Ishikawa (cell line): Measurements from ENCODE around the gene ORMDL3.

Experiments
- CEBPB ChIP-seq: IDR thresholded peaks from 2 replicates; pipeline ENCODE4 v1.6.1; 2012
- CREB1 ChIP-seq: IDR thresholded peaks from 2 replicates; pipeline ENCODE4 v1.6.1; 2012; ENCODE audit warnings: low read depth
- EGR1 ChIP-seq: IDR thresholded peaks from 2 replicates; pipeline ENCODE4 v1.6.1; 2012
- EP300 ChIP-seq: IDR thresholded peaks from 2 replicates; pipeline ENCODE4 v1.6.1; 2012; ENCODE audit warnings: borderline replicate concordance
- FOXM1 ChIP-seq: IDR thresholded peaks from 2 replicates; pipeline ENCODE4 v1.6.1; 2012; ENCODE audit warnings: low read depth, borderline replicate concordance
- NFIC ChIP-seq: IDR thresholded peaks from 2 replicates; pipeline ENCODE4 v1.6.1; 2012
- RAD21 ChIP-seq: IDR thresholded peaks from 2 replicates; pipeline ENCODE4 v1.6.1; 2012; ENCODE audit warnings: low read depth
- TAF1 ChIP-seq: IDR thresholded peaks from 2 replicates; pipeline ENCODE4 v1.6.1; 2012; ENCODE audit warnings: low read depth, mild to moderate bottlenecking
- TCF12 ChIP-seq: IDR thresholded peaks from 2 replicates; pipeline ENCODE4 v1.6.1; 2012; ENCODE audit warnings: low read depth
- TEAD4 ChIP-seq: IDR thresholded peaks from 2 replicates; pipeline ENCODE4 v1.6.1; 2012
- YY1 ChIP-seq: IDR thresholded peaks from 2 replicates; pipeline ENCODE4 v1.6.1; 2012; ENCODE audit warnings: low read depth
- ZBTB7A ChIP-seq: IDR thresholded peaks from 2 replicates; pipeline ENCODE4 v1.6.1; 2012; ENCODE audit warnings: low read depth
- TF ChIP-seq, protein P1 (sequence below): IDR thresholded peaks from 2 replicates; pipeline ENCODE4 v1.6.1; 2012; ENCODE audit warnings: low read depth, mild to moderate bottlenecking
- TF ChIP-seq, protein P2 (sequence below): IDR thresholded peaks from 2 replicates; pipeline ENCODE4 v1.6.1; 2012
- TF ChIP-seq, protein P3 (sequence below): IDR thresholded peaks from 2 replicates; pipeline ENCODE4 v1.6.1; 2012

ORMDL3 gene

DNA sequence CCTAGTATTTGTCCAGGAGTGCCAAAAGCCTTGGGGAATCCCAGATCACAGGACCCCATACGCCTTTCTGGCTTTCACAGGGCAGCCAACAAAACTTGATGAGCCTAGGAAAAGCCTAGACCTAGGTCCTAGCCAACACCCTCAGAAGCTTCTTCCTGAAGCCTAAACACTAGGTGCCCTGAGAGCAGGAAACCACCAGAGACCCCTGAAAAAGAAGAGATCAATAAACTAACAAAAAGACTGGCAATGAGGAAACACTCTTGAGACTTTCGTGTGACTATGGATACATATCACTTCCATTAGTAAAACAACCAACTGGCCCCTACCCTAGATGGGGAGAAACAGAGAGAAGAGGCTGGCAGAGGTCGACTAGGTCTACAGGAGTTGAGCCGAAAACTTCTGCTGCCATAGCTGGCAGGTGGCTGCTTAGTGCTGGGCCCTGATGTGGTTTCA, 1.2 kb downstream of the ORMDL3 start:
- TF ChIP-seq YY1, result no peak
- no peak for TF ChIP-seq TEAD4
- no peak for TF ChIP-seq NFIC
- TF ChIP-seq EP300, result no peak
- TF ChIP-seq, protein P1, sequence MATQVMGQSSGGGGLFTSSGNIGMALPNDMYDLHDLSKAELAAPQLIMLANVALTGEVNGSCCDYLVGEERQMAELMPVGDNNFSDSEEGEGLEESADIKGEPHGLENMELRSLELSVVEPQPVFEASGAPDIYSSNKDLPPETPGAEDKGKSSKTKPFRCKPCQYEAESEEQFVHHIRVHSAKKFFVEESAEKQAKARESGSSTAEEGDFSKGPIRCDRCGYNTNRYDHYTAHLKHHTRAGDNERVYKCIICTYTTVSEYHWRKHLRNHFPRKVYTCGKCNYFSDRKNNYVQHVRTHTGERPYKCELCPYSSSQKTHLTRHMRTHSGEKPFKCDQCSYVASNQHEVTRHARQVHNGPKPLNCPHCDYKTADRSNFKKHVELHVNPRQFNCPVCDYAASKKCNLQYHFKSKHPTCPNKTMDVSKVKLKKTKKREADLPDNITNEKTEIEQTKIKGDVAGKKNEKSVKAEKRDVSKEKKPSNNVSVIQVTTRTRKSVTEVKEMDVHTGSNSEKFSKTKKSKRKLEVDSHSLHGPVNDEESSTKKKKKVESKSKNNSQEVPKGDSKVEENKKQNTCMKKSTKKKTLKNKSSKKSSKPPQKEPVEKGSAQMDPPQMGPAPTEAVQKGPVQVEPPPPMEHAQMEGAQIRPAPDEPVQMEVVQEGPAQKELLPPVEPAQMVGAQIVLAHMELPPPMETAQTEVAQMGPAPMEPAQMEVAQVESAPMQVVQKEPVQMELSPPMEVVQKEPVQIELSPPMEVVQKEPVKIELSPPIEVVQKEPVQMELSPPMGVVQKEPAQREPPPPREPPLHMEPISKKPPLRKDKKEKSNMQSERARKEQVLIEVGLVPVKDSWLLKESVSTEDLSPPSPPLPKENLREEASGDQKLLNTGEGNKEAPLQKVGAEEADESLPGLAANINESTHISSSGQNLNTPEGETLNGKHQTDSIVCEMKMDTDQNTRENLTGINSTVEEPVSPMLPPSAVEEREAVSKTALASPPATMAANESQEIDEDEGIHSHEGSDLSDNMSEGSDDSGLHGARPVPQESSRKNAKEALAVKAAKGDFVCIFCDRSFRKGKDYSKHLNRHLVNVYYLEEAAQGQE, result no peak
- no peak for TF ChIP-seq CEBPB
- TF ChIP-seq, protein P2, sequence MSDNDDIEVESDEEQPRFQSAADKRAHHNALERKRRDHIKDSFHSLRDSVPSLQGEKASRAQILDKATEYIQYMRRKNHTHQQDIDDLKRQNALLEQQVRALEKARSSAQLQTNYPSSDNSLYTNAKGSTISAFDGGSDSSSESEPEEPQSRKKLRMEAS, result no peak
- no peak for TF ChIP-seq TCF12
- TF ChIP-seq FOXM1, result no peak
- no peak for TF ChIP-seq RAD21
- no peak for TF ChIP-seq ZBTB7A
- TF ChIP-seq CREB1, result no peak
- no peak for TF ChIP-seq EGR1
- TF ChIP-seq, protein P3, sequence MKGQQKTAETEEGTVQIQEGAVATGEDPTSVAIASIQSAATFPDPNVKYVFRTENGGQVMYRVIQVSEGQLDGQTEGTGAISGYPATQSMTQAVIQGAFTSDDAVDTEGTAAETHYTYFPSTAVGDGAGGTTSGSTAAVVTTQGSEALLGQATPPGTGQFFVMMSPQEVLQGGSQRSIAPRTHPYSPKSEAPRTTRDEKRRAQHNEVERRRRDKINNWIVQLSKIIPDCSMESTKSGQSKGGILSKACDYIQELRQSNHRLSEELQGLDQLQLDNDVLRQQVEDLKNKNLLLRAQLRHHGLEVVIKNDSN, result no peak

DNA sequence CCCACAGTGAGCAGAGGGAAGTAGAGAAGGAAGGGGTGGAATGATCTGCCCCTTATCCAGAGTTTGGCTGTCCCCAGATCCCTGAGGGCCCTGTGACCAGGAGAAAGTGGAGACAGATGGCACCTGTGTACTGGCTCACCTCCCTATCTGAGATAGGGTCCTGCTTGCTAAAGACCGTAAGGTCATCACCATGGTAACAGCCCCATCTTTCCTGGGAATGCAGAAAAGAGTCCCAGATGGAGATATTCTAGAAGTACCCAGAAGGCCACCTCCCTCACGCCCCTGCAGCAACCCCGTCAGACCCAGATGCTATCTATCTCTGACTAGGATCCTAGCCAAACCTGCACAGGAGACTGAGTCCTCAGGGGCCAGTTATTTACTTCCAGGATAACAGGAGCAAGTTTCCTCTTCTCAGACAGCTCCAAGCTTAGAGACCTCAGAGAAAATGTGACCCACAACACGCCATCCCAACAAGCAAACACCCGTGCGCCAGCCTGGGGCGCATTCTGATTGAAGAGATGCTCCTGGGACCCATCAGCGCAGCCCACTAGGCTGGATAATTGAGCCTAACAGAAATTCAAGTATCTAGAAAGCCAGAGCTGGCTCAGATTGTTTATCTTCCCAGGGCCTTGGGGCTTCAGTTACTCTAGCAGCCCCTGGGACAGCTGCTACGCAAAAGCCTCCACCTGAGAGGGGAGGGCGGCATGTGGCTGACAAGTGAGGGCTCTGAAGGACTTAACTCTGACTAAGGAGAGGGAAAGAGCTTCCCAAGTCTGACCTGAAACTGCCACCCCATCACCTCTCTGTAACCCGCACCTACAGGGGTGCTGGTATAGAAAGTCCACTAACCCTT, 1.9 kb downstream of the ORMDL3 start:
- no peak for TF ChIP-seq NFIC
- TF ChIP-seq FOXM1, result no peak
- TF ChIP-seq, protein P1, result no peak
- no peak for TF ChIP-seq RAD21
- no peak for TF ChIP-seq TCF12
- no peak for TF ChIP-seq TAF1
- TF ChIP-seq, protein P2, result no peak
- TF ChIP-seq TEAD4, result no peak
- TF ChIP-seq ZBTB7A, result no peak

DNA sequence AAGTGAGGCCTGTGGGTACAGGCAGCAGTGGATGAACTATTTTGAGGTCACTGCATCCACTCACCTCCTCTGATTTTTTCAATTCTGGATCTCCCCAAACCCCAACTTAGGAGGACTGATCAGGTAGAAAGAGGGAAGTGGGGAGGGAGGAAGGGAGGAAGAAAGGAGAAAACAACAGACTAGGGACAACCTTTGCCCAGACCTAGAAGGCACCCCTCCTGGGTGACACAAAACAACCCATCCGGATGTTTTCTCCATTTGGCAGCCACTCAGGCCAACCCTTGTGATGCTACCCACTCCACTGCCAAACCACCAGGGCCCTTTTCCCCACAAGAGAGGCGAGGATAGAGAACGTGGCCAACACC, 2.7 kb downstream of the ORMDL3 start:
- TF ChIP-seq TAF1, result no peak
- no peak for TF ChIP-seq FOXM1
- no peak for TF ChIP-seq TEAD4
- TF ChIP-seq EGR1, result no peak

DNA sequence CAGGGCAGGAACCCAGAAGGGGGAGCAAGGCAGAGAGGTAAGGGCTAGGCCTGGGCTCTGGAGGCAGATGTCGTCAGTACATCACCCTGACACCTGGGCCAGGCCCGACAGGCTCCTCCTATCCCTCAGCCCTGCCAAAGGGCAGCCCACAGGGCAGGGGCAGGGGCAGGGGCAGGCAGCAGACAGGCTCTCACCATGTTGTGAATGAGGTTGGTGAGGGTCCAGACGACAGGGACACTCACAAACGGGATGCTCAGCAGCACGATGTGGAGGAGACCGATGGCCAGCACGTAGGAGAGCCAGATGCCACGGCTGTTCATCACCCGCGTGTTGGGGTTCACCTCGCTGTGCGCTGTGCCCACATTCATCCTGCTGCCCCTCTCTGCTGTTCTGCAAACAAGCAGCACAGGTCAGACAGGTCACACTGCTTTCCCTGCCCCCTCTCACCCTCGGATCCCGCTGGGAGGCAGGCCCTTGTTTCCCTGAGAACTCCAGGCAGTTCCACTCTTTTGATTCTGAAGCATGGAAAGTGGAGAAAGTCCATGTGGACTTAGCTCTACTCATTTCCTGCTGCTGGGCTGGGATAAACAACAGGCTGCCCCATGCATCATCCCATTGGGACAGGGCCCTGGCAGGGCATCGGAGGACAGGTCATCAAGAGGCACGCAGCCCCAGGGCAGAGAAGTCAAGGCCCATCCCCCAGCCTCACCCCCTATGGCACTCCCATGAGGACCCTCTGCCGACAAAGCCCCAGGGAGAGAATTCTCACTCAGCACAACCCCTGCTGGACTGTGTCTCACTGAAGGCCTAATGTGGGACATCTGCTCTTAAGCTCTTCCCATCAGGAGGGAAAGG, 3.3 kb downstream of the ORMDL3 start:
- TF ChIP-seq TCF12, result no peak
- TF ChIP-seq EP300, result no peak
- no peak for TF ChIP-seq EGR1
- no peak for TF ChIP-seq RAD21
- no peak for TF ChIP-seq CREB1
- TF ChIP-seq, protein P3, result no peak
- no peak for TF ChIP-seq ZBTB7A
- no peak for TF ChIP-seq TAF1
- no peak for TF ChIP-seq NFIC
- TF ChIP-seq YY1, result no peak
- no peak for TF ChIP-seq FOXM1
- no peak for TF ChIP-seq TEAD4
- TF ChIP-seq, protein P2, result no peak
- TF ChIP-seq, protein P1, result no peak
- TF ChIP-seq CEBPB, result no peak
